Fibroblast of lung (primary cell): ENCODE data around the gene BAZ2B. TPM values are rescaled to one million over a fixed set of nuclear protein-coding genes. Genes with fewer than 3 reads are reported as not detected.

Experiments
- DNase-seq, 2 donors: peaks; one replicate each; pipeline versions ENCODE4 v3.0.0 to v3.0.0-alpha.2; 2010; ENCODE audit warnings: low read depth in 2 of 2
- H2AFZ ChIP-seq: 2 replicates; pipeline ENCODE4 v1.5.1; 2012; ENCODE audit warnings: low read length, control low read depth, inconsistent platforms
- H3K27ac ChIP-seq: 2 replicates; pipeline ENCODE4 v1.5.1; 2011; ENCODE audit warnings: low read length, control low read depth; ENCODE audit not compliant: insufficient read depth
- H3K27me3 ChIP-seq: 2 replicates; pipeline ENCODE4 v1.5.1; 2011; ENCODE audit warnings: mild to moderate bottlenecking, low read length; ENCODE audit not compliant: control insufficient read depth, insufficient read depth
- H3K36me3 ChIP-seq: 2 replicates; pipeline ENCODE4 v1.5.1; 2011; ENCODE audit warnings: low read length; ENCODE audit not compliant: control insufficient read depth, insufficient read depth
- H3K4me1 ChIP-seq: 2 replicates; pipeline ENCODE4 v1.5.1; 2011; ENCODE audit warnings: low read length; ENCODE audit not compliant: control insufficient read depth, insufficient read depth; ENCODE audit errors: extremely low read depth
- H3K4me2 ChIP-seq: 2 replicates; pipeline ENCODE4 v1.5.1; 2011; ENCODE audit warnings: low read length, control low read depth; ENCODE audit not compliant: insufficient read depth; ENCODE audit errors: extremely low read depth
- H3K4me3 ChIP-seq, 4 experiments: fragments of 200-600 bp in 1 of 4; sonication (generic) in 1 of 4; replicated peaks in 1 of 4; 2 replicates each; pipeline ENCODE4 v1.5.1; 2011 to 2016; ENCODE audit warnings: low read length in 4 of 4, low read depth in 3 of 4, mild to moderate bottlenecking in 3 of 4, control low read depth in 2 of 4, inconsistent platforms in 1 of 4, mixed read lengths in 1 of 4; ENCODE audit not compliant: insufficient read depth in 1 of 4; ENCODE audit errors: control extremely low read depth in 1 of 4
- H3K79me2 ChIP-seq: 2 replicates; pipeline ENCODE4 v1.5.1; 2012; ENCODE audit warnings: mild to moderate bottlenecking, low read length, inconsistent platforms; ENCODE audit not compliant: control insufficient read depth, insufficient read depth
- H3K9ac ChIP-seq: 2 replicates; pipeline ENCODE4 v1.5.1; 2011; ENCODE audit warnings: mild to moderate bottlenecking, low read length, control low read depth; ENCODE audit not compliant: insufficient read depth
- H3K9me3 ChIP-seq: 2 replicates; pipeline ENCODE4 v1.5.1; 2012; ENCODE audit warnings: low read depth, low read length; ENCODE audit not compliant: control insufficient read depth, insufficient read depth
- H4K20me1 ChIP-seq: 2 replicates; pipeline ENCODE4 v1.5.1; 2011; ENCODE audit warnings: low read length; ENCODE audit not compliant: control insufficient read depth, insufficient read depth; ENCODE audit errors: extremely low read depth
- EZH2 ChIP-seq: IDR thresholded peaks from 2 replicates; pipeline ENCODE4 v1.5.1; 2012; ENCODE audit warnings: low read length, control low read depth, mild to moderate bottlenecking; ENCODE audit errors: missing control alignments
- polyA plus RNA-seq, 2 donors: library from polyadenylated mRNA; depleted of rRNA in 1 of 2; stranded (reverse) in 1 of 2; unstranded in 1 of 2; fragments of >200 nt; gene quantifications; 2 replicates each; pipeline ENCODE4 v1.2.1, GENCODE V29; 2011 to 2012; ENCODE audit warnings: missing spikeins in 1 of 2
- total RNA-seq: library from RNA; depleted of rRNA; stranded (reverse); fragments of >200 nt; gene quantifications from 2 replicates; pipeline ENCODE4 v1.2.1, GENCODE V29; 2014
- TF ChIP-seq, protein P1 (sequence below), 2 donors: IDR thresholded peaks in 1 of 2; conservative IDR thresholded peaks in 1 of 2; 1 replicate in 1 of 2; 2 replicates in 1 of 2; pipeline ENCODE4 v1.5.1; 2011 to 2012; ENCODE audit warnings: low read length in 2 of 2, control low read depth in 1 of 2, inconsistent platforms in 1 of 2, low read depth in 1 of 2, mild to moderate bottlenecking in 1 of 2

The BAZ2B gene
- total and polyA plus RNA-seq, 2 donors (not counting 1 experiment from before 2014, with no cell fraction given) = 28.0 to 61.8 TPM

- DNase-seq = peak in 1 of 2 donors; percentile 3
- H3K9me3 ChIP-seq = no peaks in the 10 kb centered on the region
- H3K27me3 ChIP-seq = no peaks in the 10 kb centered on the region
- TF ChIP-seq, protein P1, sequence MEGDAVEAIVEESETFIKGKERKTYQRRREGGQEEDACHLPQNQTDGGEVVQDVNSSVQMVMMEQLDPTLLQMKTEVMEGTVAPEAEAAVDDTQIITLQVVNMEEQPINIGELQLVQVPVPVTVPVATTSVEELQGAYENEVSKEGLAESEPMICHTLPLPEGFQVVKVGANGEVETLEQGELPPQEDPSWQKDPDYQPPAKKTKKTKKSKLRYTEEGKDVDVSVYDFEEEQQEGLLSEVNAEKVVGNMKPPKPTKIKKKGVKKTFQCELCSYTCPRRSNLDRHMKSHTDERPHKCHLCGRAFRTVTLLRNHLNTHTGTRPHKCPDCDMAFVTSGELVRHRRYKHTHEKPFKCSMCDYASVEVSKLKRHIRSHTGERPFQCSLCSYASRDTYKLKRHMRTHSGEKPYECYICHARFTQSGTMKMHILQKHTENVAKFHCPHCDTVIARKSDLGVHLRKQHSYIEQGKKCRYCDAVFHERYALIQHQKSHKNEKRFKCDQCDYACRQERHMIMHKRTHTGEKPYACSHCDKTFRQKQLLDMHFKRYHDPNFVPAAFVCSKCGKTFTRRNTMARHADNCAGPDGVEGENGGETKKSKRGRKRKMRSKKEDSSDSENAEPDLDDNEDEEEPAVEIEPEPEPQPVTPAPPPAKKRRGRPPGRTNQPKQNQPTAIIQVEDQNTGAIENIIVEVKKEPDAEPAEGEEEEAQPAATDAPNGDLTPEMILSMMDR (conservative IDR thresholded peaks at IDR 0.05 in 1 of 2, IDR thresholded peaks at IDR 0.05 in 1 of 2; ENCODE audit: low read depth in 1 of 2, low read length in 2 of 2) = no peak
- TF ChIP-seq EZH2 = no peak
- no peaks in the 10 kb centered on the region for H3K36me3 ChIP-seq
- no peaks in the 10 kb centered on the region for H3K79me2 ChIP-seq
- no peak overlapping the region for H3K27ac ChIP-seq
- no peak overlapping the region for H3K4me3 ChIP-seq
- H3K4me2 ChIP-seq = no peak overlapping the region
- H4K20me1 ChIP-seq = no peaks in the 10 kb centered on the region
- no peaks in the 10 kb centered on the region for H3K4me1 ChIP-seq
- no peak overlapping the region for H3K9ac ChIP-seq
- H2AFZ ChIP-seq = no peak overlapping the region
Observed at GRCh38 chr2:159381574-159381973, 234.8 kb downstream of the BAZ2B start.

- H4K20me1 ChIP-seq = no peaks in the 10 kb centered on the region
- H3K27me3 ChIP-seq = no peaks in the 10 kb centered on the region
- no peak for TF ChIP-seq EZH2
- TF ChIP-seq, protein P1 (conservative IDR thresholded peaks at IDR 0.05 in 1 of 2, IDR thresholded peaks at IDR 0.05 in 1 of 2; ENCODE audit: low read depth in 1 of 2, low read length in 2 of 2) = no peak
- H3K4me3 ChIP-seq = no peak overlapping the region
- no peak overlapping the region for H3K9ac ChIP-seq
- no peaks in the 10 kb centered on the region for H3K36me3 ChIP-seq
- no peak for DNase-seq
- H2AFZ ChIP-seq = no peak overlapping the region
- no peaks in the 10 kb centered on the region for H3K9me3 ChIP-seq
- no peak overlapping the region for H3K4me2 ChIP-seq
- H3K79me2 ChIP-seq = no peaks in the 10 kb centered on the region
- no peaks in the 10 kb centered on the region for H3K4me1 ChIP-seq
- H3K27ac ChIP-seq = no peak overlapping the region
Observed at GRCh38 chr2:159380685-159381239, 235.6 kb downstream of the BAZ2B start.

GRCh38 chr2:159379181-159379580 lies 237.2 kb downstream of the BAZ2B start:
- Histone ChIP-seq H3K36me3 (no peaks in the 10 kb centered on the region), H3K27me3 (no peaks in the 10 kb centered on the region), H3K27ac (no peak overlapping the region), H4K20me1 (no peaks in the 10 kb centered on the region), H3K9ac (no peak overlapping the region), H3K9me3 (no peaks in the 10 kb centered on the region), H3K79me2 (no peaks in the 10 kb centered on the region), H3K4me3 (no peak overlapping the region), H2AFZ (no peak overlapping the region), H3K4me1 (no peaks in the 10 kb centered on the region), H3K4me2 (no peak overlapping the region)
- DNase-seq = no peak
- TF ChIP-seq EZH2 = no peak
- TF ChIP-seq, protein P1 (conservative IDR thresholded peaks at IDR 0.05 in 1 of 2, IDR thresholded peaks at IDR 0.05 in 1 of 2; ENCODE audit: low read depth in 1 of 2, low read length in 2 of 2) = no peak
